ENCODE data around the gene IL1RAPL1. TPM values are rescaled to one million over a fixed set of nuclear protein-coding genes. Genes with fewer than 3 reads are reported as not detected.

IL1RAPL1 gene
- polyA plus RNA-seq, 1 of the 3 experiments (the other 2 are of a cell fraction), result 2.8 TPM

GRCh38 chrX:28595346-28595745 is 8.1 kb downstream of the IL1RAPL1 start:
- Histone ChIP-seq H3K9me3 (no peaks in the 10 kb centered on the region), H3F3A (replicated peaks; ENCODE audit: insufficient read depth) (no peaks in the 10 kb centered on the region), H3K27me3 (ENCODE audit: insufficient read depth) (no peaks in the 10 kb centered on the region), H3K27ac (ENCODE audit: low read depth in 2 of 2, low read length in 1 of 2) (no peak overlapping the region), H3K9ac (no peak overlapping the region), H4K20me1 (ENCODE audit: insufficient read depth) (no peaks in the 10 kb centered on the region), H3K4me1 (ENCODE audit: control insufficient read depth in 1 of 2, insufficient read depth in 2 of 2, low read depth in 1 of 2, low read length in 1 of 2) (no peaks in the 10 kb centered on the region), H3K9me2 (no peaks in the 10 kb centered on the region), H3K36me3 (replicated peaks in 1 of 2; ENCODE audit: control insufficient read depth in 1 of 2, insufficient read depth in 2 of 2, low read length in 1 of 2) (no peaks in the 10 kb centered on the region), H2AFZ (ENCODE audit: low read depth) (no peak overlapping the region), H3K4me2 (no peak overlapping the region), H3K79me2 (ENCODE audit: insufficient read depth) (no peaks in the 10 kb centered on the region), H3K4me3 (ENCODE audit: low read depth in 2 of 2, low read length in 1 of 2) (no peak overlapping the region)
- TF ChIP-seq TCF12 (IDR thresholded peaks at IDR 0.05), result no peak
- no peak for TF ChIP-seq MXI1 (IDR thresholded peaks at IDR 0.05; ENCODE audit: low read depth, low read length)
- no peak for TF ChIP-seq MEF2A (IDR thresholded peaks at IDR 0.05; ENCODE audit: borderline replicate concordance, low read depth)
- no peak for TF ChIP-seq RFX5 (IDR thresholded peaks at IDR 0.05; ENCODE audit: low read length)
- TF ChIP-seq USF1 (IDR thresholded peaks at IDR 0.05; ENCODE audit: borderline replicate concordance, low read depth), result no peak
- no peak for TF ChIP-seq EZH2phosphoT487 (IDR thresholded peaks at IDR 0.05; ENCODE audit: borderline replicate concordance, low read depth)
- no peak for TF ChIP-seq NRF1 (IDR thresholded peaks at IDR 0.05; ENCODE audit: low read depth, low read length)
- no peak for TF ChIP-seq RCOR1 (IDR thresholded peaks at IDR 0.05; ENCODE audit: low read length)
- TF ChIP-seq JUND (IDR thresholded peaks at IDR 0.05), result no peak
- no peak for TF ChIP-seq ELF1 (IDR thresholded peaks at IDR 0.05)
- no peak for TF ChIP-seq FOXM1 (IDR thresholded peaks at IDR 0.05; ENCODE audit: low read depth)
- TF ChIP-seq RXRA (IDR thresholded peaks at IDR 0.05; ENCODE audit: borderline replicate concordance, low read depth), result no peak
- no peak for TF ChIP-seq TAF1 (IDR thresholded peaks at IDR 0.05; ENCODE audit: borderline replicate concordance, low read depth, low read length)
- no peak for TF ChIP-seq SMC3 (IDR thresholded peaks at IDR 0.05; ENCODE audit: low read depth, low read length)
- TF ChIP-seq PBX3 (IDR thresholded peaks at IDR 0.05), result no peak
- TF ChIP-seq YY1 (IDR thresholded peaks at IDR 0.05; ENCODE audit: low read depth), result no peak
- no peak for TF ChIP-seq FOSL2 (IDR thresholded peaks at IDR 0.05; ENCODE audit: borderline replicate concordance, low read depth)
- no peak for TF ChIP-seq ZBTB33 (IDR thresholded peaks at IDR 0.05; ENCODE audit: borderline replicate concordance, low read depth)
- no peak for TF ChIP-seq GABPA (IDR thresholded peaks at IDR 0.05; ENCODE audit: low read depth)
- TF ChIP-seq MAX (IDR thresholded peaks at IDR 0.05; ENCODE audit: low read depth), result no peak
- 15% methylated on average over 3 of the region's 3 CpGs for WGBS (ENCODE audit: low lambda C conversion rate)
- DNase-seq, result no peak
- ChIA-PET POLR2A (no interaction called here), CTCF (no interaction called here)

Measured in SK-N-SH (cell line).